HG03558 (cell line): ENCODE data around the gene IGSF9B.
A peak's percentile ranks its signal among the peaks of the same experiment; 100 is the strongest.
"Not testable (repeated sequence)": the region's sequence is repeated elsewhere in the genome, so short reads cannot be mapped to it uniquely, and the experiment has no call there.

ENCODE experiments used
- ATAC-seq: cut with Tn5 transposase; IDR thresholded peaks from one replicate; pipeline ENCODE4 v1.9.1; 2021; ENCODE audit warnings: moderate number of reproducible peaks; ENCODE audit not compliant: unreplicated experiment; ENCODE audit errors: extremely low read depth

Gene IGSF9B, protein sequence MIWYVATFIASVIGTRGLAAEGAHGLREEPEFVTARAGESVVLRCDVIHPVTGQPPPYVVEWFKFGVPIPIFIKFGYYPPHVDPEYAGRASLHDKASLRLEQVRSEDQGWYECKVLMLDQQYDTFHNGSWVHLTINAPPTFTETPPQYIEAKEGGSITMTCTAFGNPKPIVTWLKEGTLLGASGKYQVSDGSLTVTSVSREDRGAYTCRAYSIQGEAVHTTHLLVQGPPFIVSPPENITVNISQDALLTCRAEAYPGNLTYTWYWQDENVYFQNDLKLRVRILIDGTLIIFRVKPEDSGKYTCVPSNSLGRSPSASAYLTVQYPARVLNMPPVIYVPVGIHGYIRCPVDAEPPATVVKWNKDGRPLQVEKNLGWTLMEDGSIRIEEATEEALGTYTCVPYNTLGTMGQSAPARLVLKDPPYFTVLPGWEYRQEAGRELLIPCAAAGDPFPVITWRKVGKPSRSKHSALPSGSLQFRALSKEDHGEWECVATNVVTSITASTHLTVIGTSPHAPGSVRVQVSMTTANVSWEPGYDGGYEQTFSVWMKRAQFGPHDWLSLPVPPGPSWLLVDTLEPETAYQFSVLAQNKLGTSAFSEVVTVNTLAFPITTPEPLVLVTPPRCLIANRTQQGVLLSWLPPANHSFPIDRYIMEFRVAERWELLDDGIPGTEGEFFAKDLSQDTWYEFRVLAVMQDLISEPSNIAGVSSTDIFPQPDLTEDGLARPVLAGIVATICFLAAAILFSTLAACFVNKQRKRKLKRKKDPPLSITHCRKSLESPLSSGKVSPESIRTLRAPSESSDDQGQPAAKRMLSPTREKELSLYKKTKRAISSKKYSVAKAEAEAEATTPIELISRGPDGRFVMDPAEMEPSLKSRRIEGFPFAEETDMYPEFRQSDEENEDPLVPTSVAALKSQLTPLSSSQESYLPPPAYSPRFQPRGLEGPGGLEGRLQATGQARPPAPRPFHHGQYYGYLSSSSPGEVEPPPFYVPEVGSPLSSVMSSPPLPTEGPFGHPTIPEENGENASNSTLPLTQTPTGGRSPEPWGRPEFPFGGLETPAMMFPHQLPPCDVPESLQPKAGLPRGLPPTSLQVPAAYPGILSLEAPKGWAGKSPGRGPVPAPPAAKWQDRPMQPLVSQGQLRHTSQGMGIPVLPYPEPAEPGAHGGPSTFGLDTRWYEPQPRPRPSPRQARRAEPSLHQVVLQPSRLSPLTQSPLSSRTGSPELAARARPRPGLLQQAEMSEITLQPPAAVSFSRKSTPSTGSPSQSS (N-terminal part only)

DNA sequence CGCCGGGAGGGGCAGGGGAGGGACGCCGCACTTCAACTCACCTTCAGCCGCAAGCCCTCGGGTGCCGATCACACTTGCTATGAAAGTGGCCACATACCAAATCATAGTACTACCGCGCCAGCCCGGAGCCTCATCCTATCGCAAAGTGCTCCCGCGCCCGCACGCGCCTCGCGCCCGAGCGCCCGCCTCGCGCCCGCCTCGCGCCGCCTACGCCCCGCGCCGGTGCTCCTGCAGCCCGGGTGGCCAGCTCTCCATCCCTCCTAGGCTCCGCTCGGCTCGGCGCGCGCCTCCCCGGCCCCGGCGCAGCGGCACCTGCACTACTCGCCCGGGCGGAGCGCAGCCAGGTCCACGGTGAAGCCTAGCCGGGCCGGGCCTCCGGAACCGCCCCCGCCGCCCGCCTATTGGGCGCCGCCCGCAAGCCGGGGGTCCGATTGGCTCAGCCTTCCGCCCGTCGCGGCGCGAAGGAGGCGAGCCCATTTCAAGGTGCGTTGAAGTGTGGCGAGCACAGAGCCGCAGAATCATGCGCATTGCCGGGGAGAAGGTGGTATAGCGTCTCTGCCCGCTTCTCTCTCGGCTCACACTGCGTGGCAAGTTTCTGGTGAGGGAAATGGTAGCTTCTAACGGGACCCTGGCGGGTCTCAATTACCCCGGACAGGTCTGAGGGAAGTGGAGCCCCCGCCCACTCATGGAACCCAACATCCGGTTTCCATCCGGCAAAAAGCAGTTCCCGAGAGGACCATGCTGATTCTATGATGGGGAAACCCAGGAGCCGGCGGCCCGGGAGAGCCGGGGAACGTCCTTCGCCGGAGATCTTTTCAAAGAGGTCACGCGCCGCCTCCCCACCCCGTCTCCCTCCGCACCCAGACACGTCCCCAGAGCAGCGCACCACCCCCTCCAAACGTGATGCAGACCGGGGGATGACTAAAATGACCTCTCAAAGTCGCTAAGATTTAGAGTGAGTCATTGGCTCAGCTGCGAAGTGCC, at the start of gene IGSF9B:
IGSF9B (minus strand) TSS at position 319 of the 984 bp plus-strand sequence; CDS start at position 105, 214 bp downstream.
- ATAC-seq: peak; percentile 92

DNA sequence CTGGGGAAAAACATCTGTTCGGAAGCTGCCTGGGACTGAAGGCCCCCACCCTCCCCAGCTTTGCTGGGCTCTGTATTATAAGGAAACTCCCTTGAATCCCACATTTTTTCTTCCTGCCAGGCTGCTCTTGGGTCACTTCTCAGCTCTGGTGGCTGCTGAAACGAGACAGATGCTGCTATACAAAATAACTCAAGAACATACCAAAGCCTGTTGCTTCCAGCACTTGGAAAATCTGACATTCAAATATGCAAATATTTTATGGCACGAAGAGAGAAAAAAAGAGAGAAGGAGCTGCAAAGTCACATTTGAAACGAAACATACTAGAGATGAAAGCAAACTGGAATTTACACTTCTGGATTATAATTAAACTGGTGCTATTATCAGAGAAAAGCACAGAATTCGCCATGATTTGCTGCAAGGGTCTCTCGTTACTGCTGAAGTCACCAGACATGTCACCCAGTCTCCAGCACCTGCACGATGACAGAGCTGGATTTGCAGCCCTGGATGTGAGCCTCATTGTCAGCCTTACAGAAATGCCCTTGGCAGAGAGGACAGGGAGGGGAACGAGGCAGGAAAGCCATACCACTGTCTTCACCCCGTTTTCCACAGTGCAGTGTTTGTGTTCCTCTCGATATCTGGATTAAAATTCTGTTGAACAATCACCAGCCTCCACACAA, 47.9 kb upstream of the IGSF9B start:
- ATAC-seq: no peak

DNA sequence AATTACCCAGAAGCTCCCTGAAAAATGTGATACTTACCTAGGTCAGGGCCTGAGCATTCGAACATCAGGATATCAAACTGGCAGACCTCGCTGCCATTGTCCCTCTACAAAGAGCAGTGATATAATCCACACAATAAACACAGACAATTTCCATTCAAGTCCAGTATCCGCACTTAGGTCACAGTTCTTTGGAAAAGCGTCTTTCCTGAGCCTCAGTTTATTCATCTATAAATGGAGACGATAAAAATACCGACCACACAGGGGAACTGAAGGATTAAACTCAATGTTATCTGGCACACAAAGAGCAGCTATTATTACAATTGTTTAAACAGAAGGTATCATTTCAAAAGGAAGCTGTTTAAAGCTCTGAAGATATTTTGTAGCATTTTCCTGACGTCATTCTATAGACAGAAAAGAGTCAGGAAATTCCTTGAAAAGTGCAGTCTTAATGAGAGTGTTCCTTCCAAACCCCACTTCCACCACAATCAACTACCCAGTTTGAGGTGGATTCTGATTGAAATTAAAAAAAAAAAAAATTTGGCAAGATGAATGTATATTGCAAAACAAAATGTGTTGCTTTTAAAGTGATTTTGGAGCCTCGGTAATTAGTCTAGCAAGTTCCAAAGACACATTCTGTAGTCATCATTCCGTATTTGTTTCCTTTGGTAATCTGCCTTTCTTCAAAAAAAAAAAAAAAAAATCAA, 47.2 kb upstream of the IGSF9B start:
- ATAC-seq: no peak

DNA sequence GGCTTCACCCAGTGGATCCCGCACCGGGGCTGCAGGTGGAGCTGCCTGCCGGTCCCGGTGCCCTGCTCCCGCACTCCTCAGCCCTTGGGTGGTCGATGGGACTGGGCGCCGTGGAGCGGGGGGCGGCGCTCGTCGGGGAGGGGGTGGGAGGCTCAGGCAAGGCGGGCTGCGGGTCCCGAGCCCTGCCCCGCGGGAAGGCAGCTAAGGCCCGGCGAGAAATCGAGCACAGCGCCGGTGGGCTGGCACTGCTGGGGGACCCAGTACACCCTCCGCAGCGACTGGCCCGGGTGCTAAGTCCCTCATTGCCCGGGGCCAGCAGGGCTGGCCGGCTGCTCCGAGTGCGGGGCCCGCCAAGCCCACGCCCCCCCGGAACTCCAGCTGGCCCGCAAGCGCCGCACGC, 46.1 kb upstream of the IGSF9B start:
- ATAC-seq: not testable (repeated sequence)

DNA sequence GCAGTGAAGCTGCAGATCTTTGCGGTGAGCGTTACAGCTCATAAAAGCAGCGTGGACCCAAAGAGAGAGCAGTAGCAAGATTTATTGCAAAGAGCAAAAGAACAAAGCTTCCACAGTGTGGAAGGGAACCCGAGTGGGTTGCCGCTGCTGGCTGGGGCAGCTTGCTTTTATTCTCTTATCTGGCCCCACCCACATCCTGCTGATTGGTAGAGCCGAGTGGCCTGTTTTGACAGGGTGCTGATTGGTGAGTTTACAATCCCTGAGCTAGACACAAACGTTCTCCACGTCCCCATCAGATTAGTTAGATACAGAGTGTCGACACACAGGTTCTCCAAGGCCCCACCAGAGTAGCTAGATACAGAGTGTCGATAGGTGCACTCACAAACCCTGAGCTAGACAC, 45.6 kb upstream of the IGSF9B start:
- ATAC-seq: not testable (repeated sequence)

DNA sequence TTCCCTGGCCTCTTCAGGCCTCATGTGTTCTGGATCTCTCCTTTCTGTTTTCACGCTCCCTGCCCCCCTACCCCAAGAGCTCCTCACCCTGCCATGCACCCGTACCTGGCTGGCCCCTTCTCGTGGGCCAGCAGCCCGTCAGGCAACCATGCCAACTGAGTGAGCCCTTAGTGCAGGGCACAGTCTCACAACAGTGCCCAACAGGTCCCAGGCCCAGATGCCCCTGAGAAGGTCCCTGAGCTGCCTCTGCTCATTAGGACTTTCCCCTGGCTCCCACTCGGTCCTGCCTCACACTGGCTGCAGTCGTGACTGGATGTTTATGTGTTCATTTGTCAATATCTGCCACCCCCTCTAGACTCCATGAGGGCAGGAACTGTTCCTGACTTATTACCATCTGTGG, 44.8 kb upstream of the IGSF9B start:
- ATAC-seq: no peak

DNA sequence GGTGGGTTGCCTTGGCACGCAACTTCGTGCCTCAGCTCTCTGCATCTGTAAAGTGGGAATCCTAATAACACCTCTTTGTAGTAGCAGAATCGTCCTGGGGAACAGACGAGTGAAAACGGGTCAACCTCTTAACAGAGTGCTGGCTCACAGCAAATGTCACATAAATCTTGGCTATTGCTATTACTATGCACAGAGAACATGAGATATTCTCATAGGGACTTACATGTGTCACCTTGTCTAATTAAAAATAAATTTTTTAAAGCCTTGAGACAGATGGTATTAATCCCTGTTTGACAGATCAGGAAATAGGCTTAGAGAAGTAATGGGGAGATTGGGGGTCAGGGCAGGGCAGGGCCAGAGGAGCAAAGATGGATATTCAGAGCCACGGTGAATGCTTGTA, 44.3 kb upstream of the IGSF9B start:
- ATAC-seq: no peak

DNA sequence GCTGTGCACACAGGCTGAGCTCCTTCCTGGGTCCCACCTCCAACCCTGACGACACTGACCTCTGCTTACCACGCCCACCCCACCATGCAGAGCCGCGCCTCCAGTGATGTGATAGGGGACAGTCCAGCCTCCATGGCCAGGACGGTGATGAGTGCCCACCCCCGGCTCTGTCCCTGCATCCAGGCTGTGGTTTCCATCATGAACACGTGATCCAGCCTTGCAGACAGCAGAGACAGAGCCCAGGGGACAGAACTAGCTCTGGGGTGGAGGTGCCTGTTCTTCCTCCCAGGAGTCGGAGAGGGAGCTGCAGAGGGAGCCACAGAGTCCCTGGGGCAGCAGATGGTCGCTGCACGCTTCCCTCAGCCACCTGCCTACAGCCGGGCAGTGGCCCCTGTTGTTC, 42.6 kb upstream of the IGSF9B start:
- no peak for ATAC-seq

DNA sequence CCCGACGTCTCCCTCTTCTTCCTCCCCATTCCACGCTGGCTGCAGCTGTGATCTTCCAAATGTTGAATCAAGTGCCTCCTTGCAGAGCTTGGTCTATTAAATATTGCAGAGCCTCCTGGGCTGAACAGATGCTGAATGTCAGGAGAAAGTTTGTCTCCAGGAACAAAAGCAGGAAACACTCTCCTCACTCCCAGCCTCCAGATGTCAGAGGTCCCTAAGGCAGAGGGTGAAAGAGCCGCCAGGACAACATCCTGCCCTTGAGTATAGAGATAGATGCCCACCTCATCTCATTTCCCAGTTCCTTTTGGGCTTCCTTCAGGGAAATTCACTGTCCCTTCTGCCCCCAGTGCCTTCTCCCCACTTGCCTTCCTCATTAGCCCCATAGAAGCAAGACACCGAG, 40.8 kb upstream of the IGSF9B start:
- ATAC-seq: no peak

DNA sequence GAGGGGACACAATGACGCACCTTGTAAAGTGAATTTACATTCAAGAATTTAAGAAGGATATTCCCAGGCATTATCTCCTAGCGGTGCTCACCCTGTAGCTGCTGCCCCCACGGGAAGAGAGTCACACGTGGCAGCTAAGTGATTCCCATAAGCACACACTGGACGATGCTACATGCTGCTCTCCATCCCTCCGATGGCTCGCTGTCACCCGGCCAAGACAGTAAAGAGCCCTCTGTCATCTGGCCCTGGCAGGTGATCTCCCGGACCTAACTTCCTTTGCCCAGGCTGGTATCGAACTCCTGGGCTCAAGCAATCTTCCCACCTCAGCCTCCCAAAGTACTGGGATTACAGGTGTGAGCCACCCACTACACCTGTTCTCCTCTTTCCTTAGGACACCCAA, 39.9 kb upstream of the IGSF9B start:
- ATAC-seq: no peak

DNA sequence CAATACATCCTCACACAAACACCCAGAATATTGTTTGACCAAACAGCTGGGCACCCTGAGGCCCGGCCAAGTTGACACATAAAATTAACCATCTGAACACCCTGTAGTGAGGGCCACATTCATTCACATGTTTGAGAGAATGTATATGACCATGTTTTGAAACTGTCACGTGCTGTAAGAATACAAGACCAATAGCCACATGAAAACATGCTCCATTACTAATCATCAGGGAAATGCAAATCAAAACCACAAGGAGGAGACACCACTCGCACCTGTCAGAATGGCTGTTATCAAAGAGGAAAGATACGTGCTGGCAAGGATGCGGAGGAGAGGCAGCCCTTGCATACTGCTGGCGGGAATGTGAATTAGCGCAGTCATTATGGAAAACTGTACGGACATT, 38.3 kb upstream of the IGSF9B start:
- ATAC-seq: no peak

DNA sequence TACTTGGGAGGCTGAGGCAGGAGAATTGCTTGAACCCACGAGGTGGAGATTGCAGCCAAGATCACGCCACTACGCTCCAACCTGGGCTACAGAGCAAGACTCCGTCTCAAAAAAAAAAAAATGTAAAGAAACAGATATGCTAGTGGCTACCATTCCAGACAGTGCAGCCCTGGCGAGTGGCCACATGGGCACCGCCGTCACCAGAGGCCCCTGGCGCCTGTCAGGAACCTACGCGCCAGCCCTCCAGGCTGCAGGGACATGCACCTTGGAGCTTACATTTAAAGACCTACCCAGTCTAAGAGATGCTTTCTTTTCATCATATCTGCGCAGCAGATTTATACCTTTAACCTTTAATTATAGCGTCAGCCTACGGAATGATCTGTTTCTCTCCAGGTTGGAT, 37.2 kb upstream of the IGSF9B start:
- no peak for ATAC-seq

DNA sequence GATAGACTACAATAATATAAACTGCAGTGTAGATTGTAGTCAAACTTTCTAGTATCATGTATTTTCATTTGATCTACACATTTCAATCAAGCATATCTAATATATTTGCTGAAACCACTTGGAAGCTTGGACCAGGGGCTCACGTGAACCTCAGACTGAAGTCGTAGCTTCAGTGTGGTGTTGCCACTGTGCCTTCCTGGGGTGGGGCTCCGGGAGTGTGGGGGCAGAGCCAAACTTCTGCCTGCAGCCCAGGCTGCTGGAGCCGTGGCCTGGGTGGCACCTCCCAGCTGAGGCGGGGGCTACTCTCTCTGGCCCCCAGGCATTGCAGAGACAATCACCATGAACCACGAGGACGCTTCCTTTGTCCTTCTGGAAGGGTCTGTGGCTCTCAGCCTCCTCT, 36.3 kb upstream of the IGSF9B start:
- no peak for ATAC-seq

DNA sequence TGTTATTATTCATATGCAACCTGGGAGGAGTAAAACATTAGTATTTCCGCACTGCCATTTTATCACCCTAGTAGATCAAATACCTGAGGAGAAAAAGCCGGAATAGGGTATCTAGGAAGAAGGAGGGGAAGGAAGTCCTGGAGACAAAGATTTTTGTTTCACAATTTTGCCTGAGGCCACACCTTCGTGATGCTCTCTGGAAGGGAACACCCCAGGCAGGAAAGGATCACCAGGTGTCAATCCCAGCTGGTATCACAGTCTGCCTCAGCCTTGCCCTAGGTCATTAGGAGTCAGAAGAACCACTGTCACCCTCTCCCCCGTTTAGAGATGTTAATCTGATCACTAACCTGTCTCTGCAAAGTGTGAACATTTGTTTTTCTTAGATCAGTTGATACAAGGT, 35.4 kb upstream of the IGSF9B start:
- no peak for ATAC-seq

DNA sequence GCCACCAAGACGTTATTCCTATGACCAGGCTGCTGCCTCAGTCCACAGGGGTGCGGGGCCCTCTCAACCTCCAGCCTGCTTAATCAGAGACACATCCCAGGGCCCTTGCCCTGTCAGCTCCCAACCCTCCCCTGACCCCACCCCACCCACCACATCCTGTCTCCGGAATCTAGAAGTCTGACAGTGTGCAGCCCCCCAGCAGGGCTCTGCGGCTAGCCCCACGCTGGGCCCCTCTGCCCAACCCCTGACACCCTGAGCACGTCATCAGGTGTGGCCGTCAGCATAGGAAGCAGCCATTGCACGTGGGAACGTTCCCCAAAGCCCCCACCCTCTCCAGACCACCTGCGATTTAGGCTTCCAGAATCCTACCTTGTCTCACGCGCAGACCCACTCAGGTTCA, 34.3 kb upstream of the IGSF9B start:
- ATAC-seq: no peak

DNA sequence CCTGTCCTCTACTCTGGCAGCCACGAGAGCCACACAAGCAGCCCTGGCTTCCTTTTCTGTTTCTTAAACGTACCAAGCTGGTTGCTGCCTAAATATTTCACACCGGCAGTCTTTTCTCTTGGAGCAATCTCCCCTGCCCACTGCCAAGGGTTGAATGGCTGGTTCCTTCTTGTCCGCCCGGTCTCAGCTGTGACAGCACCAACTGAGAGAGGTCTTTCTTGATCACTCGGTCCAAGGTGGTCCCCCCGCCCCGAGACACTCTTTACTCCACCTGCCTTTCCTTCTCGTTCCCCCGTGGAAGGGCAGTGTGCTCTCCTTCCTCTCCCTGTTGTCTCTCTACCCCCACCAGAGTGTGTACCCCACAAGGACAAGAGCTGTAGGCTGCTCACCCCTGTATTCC, 33.7 kb upstream of the IGSF9B start:
- no peak for ATAC-seq

DNA sequence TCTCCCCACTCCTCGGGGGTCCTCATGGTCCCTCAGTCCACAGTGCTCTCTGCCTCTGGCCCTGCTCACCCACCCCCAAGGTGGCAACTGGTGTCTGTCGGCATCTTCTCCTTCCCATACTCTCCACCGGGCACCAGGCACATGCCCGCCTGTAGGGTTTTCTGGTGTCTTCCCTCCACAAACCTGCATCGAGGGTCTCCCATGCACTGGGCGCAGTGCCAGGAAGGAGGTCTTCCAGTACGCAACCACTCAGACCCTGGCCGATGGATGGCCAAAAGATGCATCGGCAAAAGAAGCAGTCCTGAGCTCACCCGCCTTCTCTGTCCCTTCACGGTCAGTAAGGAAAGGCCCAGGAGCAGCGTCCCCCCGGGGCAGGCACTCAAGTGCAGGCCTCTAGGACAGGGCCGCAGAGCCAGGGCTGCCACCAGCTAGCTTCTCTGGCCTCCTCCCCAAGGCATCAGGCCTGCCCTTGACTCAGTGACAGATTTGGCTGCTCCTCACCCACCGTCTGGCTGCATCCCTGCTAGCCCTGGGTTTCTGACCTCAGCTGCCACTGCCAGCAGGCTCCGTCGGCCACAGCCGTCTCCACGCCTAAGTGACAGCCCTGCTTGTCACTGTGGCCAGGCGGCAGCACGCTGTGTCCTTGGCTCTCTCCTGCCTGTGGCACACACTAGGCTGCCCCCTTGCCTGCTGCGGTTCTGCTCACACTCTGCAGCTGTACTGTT, 32.1 kb upstream of the IGSF9B start:
- no peak for ATAC-seq

DNA sequence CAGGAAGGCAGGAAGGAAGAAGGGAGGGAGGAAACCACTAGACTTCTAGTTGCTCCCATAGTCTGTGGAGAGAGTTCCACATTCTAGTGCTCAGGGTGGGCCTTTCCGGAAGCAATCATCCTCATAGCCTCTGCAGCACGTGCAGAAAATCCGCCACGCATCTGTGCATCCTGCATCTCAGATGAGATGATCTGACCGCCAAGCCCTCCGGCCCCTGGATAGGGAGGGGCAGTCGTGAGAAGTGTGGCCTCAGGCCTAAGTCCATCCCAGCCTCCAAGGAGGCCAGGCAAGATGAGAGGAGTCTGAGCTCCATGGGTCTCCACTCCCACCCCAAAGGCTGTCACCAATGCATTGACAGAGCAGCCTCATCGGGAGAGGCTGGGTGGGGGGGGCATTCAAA, 30.4 kb upstream of the IGSF9B start:
- ATAC-seq: no peak
